Stimulated activated CD8-positive, alpha-beta memory T cell treated with anti-CD3 and anti-CD28 coated beads, Interleukin-7, amount 100 ng/mL, for 24 hours (primary cell): ENCODE measurements around the gene RGS3.

Experiments
- DNase-seq: peaks from one replicate; pipeline ENCODE4 v3.0.0-alpha.2; 2020; ENCODE audit warnings: low read depth

RGS3 gene

GRCh38 chr9:113585555-113585954 is 122.0 kb downstream of the RGS3 start:
- DNase-seq: no peak

GRCh38 chr9:113587471-113588031 is 124.0 kb downstream of the RGS3 start:
- DNase-seq: no peak

GRCh38 chr9:113588242-113588810 is 124.8 kb downstream of the RGS3 start:
- no peak for DNase-seq

- DNase-seq: no peak
These were observed 125.4 kb downstream of the RGS3 start for GRCh38 chr9:113588936-113589335.

- DNase-seq: no peak
These were observed 125.9 kb downstream of the RGS3 start for GRCh38 chr9:113589407-113589806.

- DNase-seq: no peak
These were observed 126.4 kb downstream of the RGS3 start for GRCh38 chr9:113589890-113590289.

GRCh38 chr9:113590389-113590788 is 126.9 kb downstream of the RGS3 start:
- no peak for DNase-seq

- DNase-seq: peak; percentile 54
These were observed 127.7 kb downstream of the RGS3 start for GRCh38 chr9:113590991-113591898.

GRCh38 chr9:113591899-113592625 is 128.5 kb downstream of the RGS3 start:
- no peak for DNase-seq

GRCh38 chr9:113592876-113593575 is 129.5 kb downstream of the RGS3 start:
- DNase-seq: no peak

- no peak for DNase-seq
These were observed 130.3 kb downstream of the RGS3 start for GRCh38 chr9:113593682-113594281.

GRCh38 chr9:113594484-113595299 is 131.2 kb downstream of the RGS3 start:
- no peak for DNase-seq

GRCh38 chr9:113596616-113597320 is 133.2 kb downstream of the RGS3 start:
- DNase-seq: no peak

GRCh38 chr9:113597390-113598241 is 134.1 kb downstream of the RGS3 start:
- DNase-seq: no peak

GRCh38 chr9:113598451-113598850 is 134.9 kb downstream of the RGS3 start:
- no peak for DNase-seq

GRCh38 chr9:113598883-113599282 is 135.4 kb downstream of the RGS3 start:
- DNase-seq: no peak

- DNase-seq: no peak
These were observed 136.1 kb downstream of the RGS3 start for GRCh38 chr9:113599646-113600022.

GRCh38 chr9:113600023-113600823 is 136.7 kb downstream of the RGS3 start:
- no peak for DNase-seq
